Ishikawa (cell line): ENCODE data around the gene HTR1A.

Source experiments
- TAF1 ChIP-seq: IDR thresholded peaks from 2 replicates; pipeline ENCODE4 v1.6.1; 2012; ENCODE audit warnings: low read depth, mild to moderate bottlenecking
- TEAD4 ChIP-seq: IDR thresholded peaks from 2 replicates; pipeline ENCODE4 v1.6.1; 2012

DNA sequence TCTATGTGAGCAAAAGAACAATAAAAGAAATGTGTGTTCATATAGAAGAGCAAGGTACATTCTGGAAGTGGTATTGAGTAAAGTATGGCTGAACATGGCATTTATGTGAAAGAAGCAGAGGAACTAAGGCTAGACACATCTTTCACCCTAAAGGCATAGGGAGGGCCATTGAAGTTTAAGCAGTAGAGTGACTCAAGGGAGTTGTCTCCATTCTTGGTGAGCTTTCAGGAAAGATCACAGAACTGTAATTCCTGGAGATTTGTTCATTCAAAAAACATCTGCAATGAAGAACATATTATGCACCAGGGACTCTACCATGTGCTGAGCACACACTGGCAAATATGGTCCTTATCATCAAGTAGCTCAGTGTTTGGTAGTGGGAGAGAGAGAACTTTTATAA is 24.8 kb upstream of the HTR1A start:
- TF ChIP-seq TEAD4: no peak
- no peak for TF ChIP-seq TAF1
